Esophagus squamous epithelium (tissue), 5 donors: ENCODE results near the gene CRYGB. TPM values are rescaled to one million over a fixed set of nuclear protein-coding genes. Genes with fewer than 3 reads are reported as not detected.

ENCODE experiments used
- DNase-seq: peaks from one replicate; lab custom pipeline; 2025; lab: John Stamatoyannopoulos, UW
- H3K27ac ChIP-seq, 4 donors: fragments of 200-600 bp; sonication (generic); one replicate each; pipeline ENCODE4 v1.5.1; 2016 to 2019; ENCODE audit warnings: mild to moderate bottlenecking in 1 of 4
- H3K27me3 ChIP-seq, 4 donors: fragments of 200-600 bp; sonication (generic); 1 replicate in 3 of 4; 2 replicates in 1 of 4; pipeline versions ENCODE4 v1.5.1 to v1.6.0; 2017 to 2021; ENCODE audit warnings: antibody characterized with exemption in 1 of 4
- H3K36me3 ChIP-seq, 3 donors: fragments of 200-600 bp; sonication (generic); one replicate each; pipeline ENCODE4 v1.5.1; 2016 to 2019
- H3K4me1 ChIP-seq, 3 donors: fragments of 200-600 bp; sonication (generic); one replicate each; pipeline ENCODE4 v1.5.1; 2017 to 2019
- H3K4me3 ChIP-seq, 4 donors: fragments of 200-600 bp; sonication (generic); 1 replicate in 3 of 4; 2 replicates in 1 of 4; pipeline ENCODE4 v1.5.1; 2016 to 2019; ENCODE audit warnings: mild to moderate bottlenecking in 2 of 4, moderate library complexity in 1 of 4
- H3K9me3 ChIP-seq, 3 donors: fragments of 200-600 bp; sonication (generic); one replicate each; pipeline ENCODE4 v1.5.1; 2016 to 2019
- CTCF ChIP-seq, 6 experiments: fragments of 450-650 bp in 4 of 6; fragments of 200-600 bp in 2 of 6; sonication (generic) in 2 of 6; IDR thresholded peaks; one replicate each; pipeline ENCODE4 v1.5.1; 2016 to 2019; ENCODE audit warnings: antibody characterized with exemption in 6 of 6, mild to moderate bottlenecking in 4 of 6, moderate library complexity in 4 of 6
- POLR2A ChIP-seq, 4 donors: fragments of 450-650 bp; IDR thresholded peaks; one replicate each; pipeline ENCODE4 v1.6.1; 2017; ENCODE audit warnings: antibody characterized with exemption in 4 of 4, mild to moderate bottlenecking in 4 of 4, moderate library complexity in 3 of 4
- WGBS, 2 donors: methylation state at CpG; one replicate each; pipeline ENCODE4 v1.1.5; 2018; 5-methylcytosine and 5-hydroxymethylcytosine counted together
- intact Hi-C: fragments of 100-400 bp; cut with DNase I; formaldehyde crosslinking; loops from one replicate; pipeline ENCODE4 v1.15.0; 2022
- total RNA-seq, 4 donors: library from RNA; depleted of rRNA; stranded (reverse); fragments of >200 nt; gene quantifications; one replicate each; pipeline ENCODE4 v1.1.0, GENCODE V29; 2016
- donor health status: DM: yes; HTN: yes; CAD: no.

CRYGB gene
- total RNA-seq, 4 donors from 2014 or later = not detected

GRCh38 chr2:208182835-208183234, 36.9 kb upstream of the CRYGB start:
- Histone ChIP-seq H3K36me3 (no peaks in the 10 kb centered on the region), H3K4me1 (peaks cover 0 to 4% (median 0%) of the 10 kb centered on the region in 3 donors), H3K4me3 (no peak overlapping the region), H3K27me3 (peaks cover 0 to 28% (median 0%) of the 10 kb centered on the region in 4 donors), H3K9me3 (no peaks in the 10 kb centered on the region), H3K27ac (no peak overlapping the region)
- TF ChIP-seq POLR2A (IDR thresholded peaks at IDR 0.05) (no peak), CTCF (IDR thresholded peaks at IDR 0.05) (no peak)
- intact Hi-C loops = no loop called here
- no peak for DNase-seq
- 36 to 59% methylated on average over 3 of the region's 3 CpGs for WGBS, 2 donors

GRCh38 chr2:208179028-208179609, 33.2 kb upstream of the CRYGB start:
- TF ChIP-seq POLR2A (IDR thresholded peaks at IDR 0.05) (no peak), CTCF (IDR thresholded peaks at IDR 0.05) (no peak)
- no peak for DNase-seq
- Histone ChIP-seq H3K36me3 (no peaks in the 10 kb centered on the region), H3K9me3 (no peaks in the 10 kb centered on the region), H3K4me3 (no peak overlapping the region), H3K27me3 (peaks cover 0 to 11% (median 0%) of the 10 kb centered on the region in 4 donors), H3K4me1 (peaks cover 0 to 4% (median 0%) of the 10 kb centered on the region in 3 donors), H3K27ac (no peak overlapping the region)
- 56 to 66% methylated on average over 4 of the region's 4 CpGs for WGBS, 2 donors
- intact Hi-C loops = no loop called here

- TF ChIP-seq POLR2A (IDR thresholded peaks at IDR 0.05) (no peak), CTCF (IDR thresholded peaks at IDR 0.05) (no peak)
- 67 to 71% methylated on average over 6 of the region's 6 CpGs for WGBS, 2 donors
- H3K27ac ChIP-seq = no peak overlapping the region
- intact Hi-C loops = no loop called here
- no peaks in the 10 kb centered on the region for H3K27me3 ChIP-seq
- no peak for DNase-seq
- no peaks in the 10 kb centered on the region for H3K4me1 ChIP-seq
- no peaks in the 10 kb centered on the region for H3K36me3 ChIP-seq
- no peaks in the 10 kb centered on the region for H3K9me3 ChIP-seq
- no peak overlapping the region for H3K4me3 ChIP-seq
These were observed 29.8 kb upstream of the CRYGB start for GRCh38 chr2:208175840-208176153.

GRCh38 chr2:208175069-208175839, 29.3 kb upstream of the CRYGB start:
- 36 to 40% methylated on average over 17 to 20 of the region's 21 CpGs for WGBS, 2 donors
- no peak for DNase-seq
- TF ChIP-seq POLR2A (IDR thresholded peaks at IDR 0.05) (no peak), CTCF (IDR thresholded peaks at IDR 0.05) (peak; percentile 59 to 85 (median 77))
- H3K4me3 ChIP-seq = no peak overlapping the region
- H3K4me1 ChIP-seq = no peaks in the 10 kb centered on the region
- H3K36me3 ChIP-seq = no peaks in the 10 kb centered on the region
- intact Hi-C loops = no loop called here
- H3K9me3 ChIP-seq = no peaks in the 10 kb centered on the region
- no peak overlapping the region for H3K27ac ChIP-seq
- H3K27me3 ChIP-seq = no peaks in the 10 kb centered on the region

GRCh38 chr2:208174144-208174543, 28.2 kb upstream of the CRYGB start:
- TF ChIP-seq CTCF (IDR thresholded peaks at IDR 0.05) = no peak
- TF ChIP-seq POLR2A (IDR thresholded peaks at IDR 0.05) = no peak
- WGBS, 2 donors = 78 to 84% methylated on average over 9 of the region's 9 CpGs
- Histone ChIP-seq H3K27ac (no peak overlapping the region), H3K27me3 (no peaks in the 10 kb centered on the region), H3K9me3 (no peaks in the 10 kb centered on the region), H3K4me3 (no peak overlapping the region), H3K36me3 (no peaks in the 10 kb centered on the region), H3K4me1 (no peaks in the 10 kb centered on the region)
- no peak for DNase-seq
- intact Hi-C loops = no loop called here
